Neural progenitor cell (in vitro differentiated cells): ENCODE results near the gene DNAJC8. TPM values are rescaled to one million over a fixed set of nuclear protein-coding genes. Genes with fewer than 3 reads are reported as not detected.
A peak's percentile ranks its signal among the peaks of the same experiment; 100 is the strongest.

ENCODE experiments used
- DNase-seq: peaks from one replicate; pipeline ENCODE4 v3.0.0-alpha.2; 2016; ENCODE audit warnings: low spot score
- H2AFZ ChIP-seq: fragments of 200-600 bp; sonication (generic); replicated peaks from 2 replicates; pipeline ENCODE4 v1.6.1; 2016; ENCODE audit warnings: antibody characterized with exemption
- H3F3A ChIP-seq: fragments of 200-600 bp; sonication (generic); 2 replicates; pipeline ENCODE4 v1.6.1; 2016; ENCODE audit warnings: antibody characterized with exemption, low read depth
- H3K27ac ChIP-seq: fragments of 200-600 bp; sonication (generic); 2 replicates; pipeline ENCODE4 v1.5.1; 2016; ENCODE audit warnings: mild to moderate bottlenecking
- H3K27me3 ChIP-seq: fragments of 200-600 bp; sonication (generic); 2 replicates; pipeline ENCODE4 v1.6.1; 2016; ENCODE audit warnings: mild to moderate bottlenecking, moderate library complexity
- H3K36me3 ChIP-seq: fragments of 200-600 bp; sonication (generic); 2 replicates; pipeline ENCODE4 v1.5.1; 2016
- H3K4me1 ChIP-seq: fragments of 200-600 bp; sonication (generic); 2 replicates; pipeline ENCODE4 v1.6.1; 2016; ENCODE audit warnings: mixed run types
- H3K4me2 ChIP-seq: fragments of 200-600 bp; sonication (generic); 2 replicates; pipeline ENCODE4 v1.6.1; 2016
- H3K4me3 ChIP-seq: fragments of 200-600 bp; sonication (generic); 2 replicates; pipeline ENCODE4 v1.5.1; 2016
- H3K79me2 ChIP-seq: fragments of 200-600 bp; sonication (generic); 2 replicates; pipeline ENCODE4 v1.6.1; 2016; ENCODE audit warnings: low read depth
- H3K9ac ChIP-seq: fragments of 200-600 bp; sonication (generic); 2 replicates; pipeline ENCODE4 v1.6.1; 2016
- H3K9me3 ChIP-seq: fragments of 200-600 bp; sonication (generic); 2 replicates; pipeline ENCODE4 v1.5.1; 2016; ENCODE audit warnings: low read depth
- H4K20me1 ChIP-seq: fragments of 200-600 bp; sonication (generic); 2 replicates; pipeline ENCODE4 v1.6.1; 2016; ENCODE audit warnings: low read depth
- H3K27ac Mint-ChIP-seq: 3 replicates; pipeline ENCODE4 v1.8.0; 2021; ENCODE audit warnings: mixed read lengths
- H3K27me3 Mint-ChIP-seq: 2 replicates; pipeline ENCODE4 v1.8.0; 2022; ENCODE audit warnings: low read depth, mild to moderate bottlenecking, inconsistent platforms, moderate library complexity, mixed read lengths; ENCODE audit not compliant: insufficient read depth
- H3K36me3 Mint-ChIP-seq: 3 replicates; pipeline ENCODE4 v1.8.0; 2021; ENCODE audit warnings: mixed read lengths
- H3K4me1 Mint-ChIP-seq: 3 replicates; pipeline ENCODE4 v1.8.0; 2021; ENCODE audit warnings: mixed read lengths
- H3K4me3 Mint-ChIP-seq: 3 replicates; pipeline ENCODE4 v1.8.0; 2021; ENCODE audit warnings: mild to moderate bottlenecking, moderate library complexity, mixed read lengths
- H3K9me3 Mint-ChIP-seq: 3 replicates; pipeline ENCODE4 v1.8.0; 2020; ENCODE audit warnings: mixed read lengths
- CTCF ChIP-seq: fragments of 200-600 bp; sonication (generic); IDR thresholded peaks from 2 replicates; pipeline ENCODE4 v1.5.1; 2017; ENCODE audit warnings: antibody characterized with exemption, mild to moderate bottlenecking
- EZH2 ChIP-seq: fragments of 200-600 bp; sonication (generic); IDR thresholded peaks from 2 replicates; pipeline ENCODE4 v1.6.1; 2017; ENCODE audit warnings: antibody characterized with exemption, mild to moderate bottlenecking, moderate library complexity
- EZH2phosphoT487 ChIP-seq: fragments of 200-600 bp; sonication (generic); IDR thresholded peaks from 2 replicates; pipeline ENCODE4 v1.6.1; 2017; ENCODE audit warnings: antibody characterized with exemption
- total RNA-seq: library from RNA; depleted of rRNA; stranded (reverse); fragments of >200 nt; gene quantifications from 2 replicates; pipeline ENCODE4 v1.2.3, GENCODE V29; 2015; ENCODE audit warnings: low replicate concordance

Gene DNAJC8
- total RNA-seq: 92.0 and 117 TPM in 2 replicates

DNA sequence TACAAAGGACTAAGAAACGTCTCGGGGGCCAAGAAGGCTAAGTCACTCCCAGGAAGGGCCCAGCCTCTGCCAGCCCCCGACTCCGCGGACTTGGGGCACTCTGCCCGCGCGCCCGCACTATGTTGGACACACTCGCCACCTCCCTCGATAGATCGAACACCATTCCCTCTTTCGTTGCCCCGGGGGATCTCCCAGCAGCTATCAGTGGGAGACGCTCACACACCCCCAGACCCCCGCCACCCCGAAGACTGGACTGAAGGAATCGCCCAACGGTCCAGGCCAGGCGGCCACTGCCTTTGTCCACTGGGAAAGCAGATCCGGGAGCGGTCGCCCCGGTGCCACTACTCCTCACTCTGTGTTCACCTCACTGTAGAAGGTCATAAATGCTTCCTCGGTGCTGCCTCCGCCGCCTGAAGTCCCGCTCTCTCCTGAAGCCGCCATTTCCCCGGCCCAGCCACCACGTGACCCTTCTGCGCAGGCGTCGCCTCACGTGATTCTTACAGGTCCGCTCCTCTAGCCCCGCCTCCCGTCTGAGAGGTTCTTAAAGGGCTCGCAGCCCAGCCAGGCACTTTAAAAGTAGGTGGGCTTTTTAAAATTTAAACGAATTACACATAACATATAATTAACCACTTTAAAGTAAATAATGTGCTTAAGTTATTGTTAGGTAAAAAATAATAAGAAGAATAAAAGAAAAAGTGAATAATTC is at the start of gene DNAJC8:
Gene DNAJC8 (minus strand): TSS at position 472 of the 706 bp plus-strand sequence. CDS start 31 bp downstream, at position 441.
- no peaks in the 10 kb centered on the region for H3K27me3 ChIP-seq
- H3K4me3 Mint-ChIP-seq: peak within 1 kb of the TSS; percentile 100
- peak within 1 kb of the TSS; percentile 98 for H3K27ac Mint-ChIP-seq
- peak within 1 kb of the TSS; percentile 98 for H2AFZ ChIP-seq
- no peaks in the 10 kb centered on the region for H3K9me3 ChIP-seq
- H3K27me3 Mint-ChIP-seq: peaks cover 4% of the 10 kb centered on the region
- H4K20me1 ChIP-seq: peaks cover 8% of the 10 kb centered on the region
- H3K4me1 ChIP-seq: peaks cover 7% of the 10 kb centered on the region
- peak within 1 kb of the TSS; percentile 2 for H3K27ac ChIP-seq
- H3F3A ChIP-seq: peaks cover 3% of the 10 kb centered on the region
- no peaks in the 10 kb centered on the region for H3K9me3 Mint-ChIP-seq
- H3K4me3 ChIP-seq: peak within 1 kb of the TSS; percentile 91
- H3K36me3 Mint-ChIP-seq: peaks cover 5% of the 10 kb centered on the region
- H3K4me1 Mint-ChIP-seq: peaks cover 11% of the 10 kb centered on the region
- peak within 1 kb of the TSS; percentile 98 for H3K9ac ChIP-seq
- H3K36me3 ChIP-seq: peaks cover 13% of the 10 kb centered on the region
- peak within 1 kb of the TSS; percentile 95 for H3K4me2 ChIP-seq
- TF ChIP-seq EZH2phosphoT487 (no peak), EZH2 (no peak), CTCF (no peak)
- DNase-seq: peak; percentile 97
- H3K79me2 ChIP-seq: peaks cover 61% of the 10 kb centered on the region

DNA sequence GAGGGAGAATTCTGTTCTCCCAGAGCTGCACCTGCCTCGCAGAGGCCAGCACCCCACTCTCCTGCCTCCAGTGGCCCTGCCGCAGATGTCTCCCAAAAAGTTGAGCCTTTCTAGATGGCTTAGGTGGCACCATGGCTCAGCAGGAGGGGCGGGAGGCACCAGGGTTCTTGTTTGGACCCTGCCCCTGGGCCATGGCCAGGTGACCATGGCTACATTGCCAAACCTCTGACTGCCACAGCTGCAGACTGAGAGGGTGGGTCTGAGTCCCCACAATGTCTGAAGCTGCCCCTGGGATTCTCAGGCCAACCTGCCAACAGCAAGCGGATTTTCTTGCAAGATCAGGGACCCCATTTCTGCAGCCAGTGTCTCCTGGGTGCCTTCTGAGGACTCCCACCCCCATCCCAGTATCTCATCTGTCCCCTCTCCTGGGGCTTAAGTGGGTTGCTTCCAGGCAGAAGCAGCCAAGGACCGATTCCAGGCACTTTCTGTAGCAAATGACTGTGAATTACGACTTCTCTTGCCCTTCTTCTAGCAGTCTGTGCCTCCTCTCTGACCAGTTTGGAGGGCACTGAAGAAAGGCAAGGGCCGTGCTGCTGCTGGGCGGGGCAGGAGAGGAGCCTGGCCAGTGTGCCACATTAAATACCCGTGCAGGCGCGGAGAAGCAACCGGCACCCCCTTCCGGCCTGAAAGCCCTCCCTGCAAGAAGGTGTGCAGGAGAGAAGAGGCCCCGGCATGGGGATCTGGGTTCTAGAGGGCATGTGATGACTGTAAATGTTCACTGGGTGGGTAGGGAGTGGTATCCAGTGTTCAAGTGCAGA is 49.0 kb upstream of the DNAJC8 start:
- Histone ChIP-seq H3K9me3 (no peaks in the 10 kb centered on the region), H3K36me3 (no peaks in the 10 kb centered on the region), H3K79me2 (no peaks in the 10 kb centered on the region), H3K4me2 (no peak overlapping the region), H3F3A (no peaks in the 10 kb centered on the region), H4K20me1 (no peaks in the 10 kb centered on the region), H3K9ac (no peak overlapping the region), H2AFZ (no peak overlapping the region), H3K4me3 (no peak overlapping the region), H3K4me1 (peaks cover 8% of the 10 kb centered on the region), H3K27ac (no peak overlapping the region), H3K27me3 (no peaks in the 10 kb centered on the region)
- Mint-ChIP-seq H3K4me3 (no peak overlapping the region), H3K36me3 (peaks cover 25% of the 10 kb centered on the region), H3K4me1 (no peaks in the 10 kb centered on the region), H3K27me3 (no peaks in the 10 kb centered on the region), H3K9me3 (no peaks in the 10 kb centered on the region), H3K27ac (no peak overlapping the region)
- DNase-seq: no peak
- no peak for TF ChIP-seq EZH2
- TF ChIP-seq EZH2phosphoT487: no peak
- TF ChIP-seq CTCF: no peak

DNA sequence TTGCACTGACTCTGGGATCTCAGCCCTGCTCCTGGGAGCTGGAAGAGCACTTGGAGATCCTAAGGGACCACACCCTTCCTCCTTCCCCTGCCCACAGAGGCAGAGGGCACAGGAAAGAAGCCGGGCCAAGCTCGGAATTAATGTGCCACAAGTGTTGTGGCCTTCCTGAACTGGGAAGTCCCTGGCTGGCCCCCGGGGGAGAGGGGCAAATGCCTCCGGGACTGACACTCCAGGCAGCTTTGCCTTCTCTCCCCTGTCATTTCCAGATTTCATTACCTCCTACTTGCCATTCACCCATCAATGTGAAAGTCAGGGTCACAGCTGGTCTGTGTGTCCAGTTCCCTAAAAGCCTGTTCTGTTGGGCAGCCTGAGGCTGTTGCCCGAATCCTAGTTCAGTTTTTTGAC is 48.1 kb upstream of the DNAJC8 start:
- Histone ChIP-seq H3K9ac (no peak overlapping the region), H3F3A (no peaks in the 10 kb centered on the region), H4K20me1 (no peaks in the 10 kb centered on the region), H3K36me3 (no peaks in the 10 kb centered on the region), H2AFZ (no peak overlapping the region), H3K27me3 (no peaks in the 10 kb centered on the region), H3K27ac (no peak overlapping the region), H3K4me3 (no peak overlapping the region), H3K4me2 (no peak overlapping the region), H3K9me3 (no peaks in the 10 kb centered on the region), H3K79me2 (no peaks in the 10 kb centered on the region), H3K4me1 (peaks cover 7% of the 10 kb centered on the region)
- Mint-ChIP-seq H3K9me3 (no peaks in the 10 kb centered on the region), H3K4me1 (no peaks in the 10 kb centered on the region), H3K27ac (no peak overlapping the region), H3K4me3 (no peak overlapping the region), H3K36me3 (peaks cover 25% of the 10 kb centered on the region), H3K27me3 (no peaks in the 10 kb centered on the region)
- TF ChIP-seq CTCF: no peak
- no peak for TF ChIP-seq EZH2phosphoT487
- TF ChIP-seq EZH2: no peak
- DNase-seq: no peak
